ENCODE measurements around the gene ALMS1.
"Not testable (repeated sequence)": the region's sequence is repeated elsewhere in the genome, so short reads cannot be mapped to it uniquely, and the experiment has no call there.

Gene ALMS1

GRCh38 chr2:73385504-73386341 lies at the start of gene ALMS1:
TSS of gene ALMS1 (plus strand) at chr2:73385836. CDS start at chr2:73385869, 33 bp downstream.
- Histone ChIP-seq H3K36me3 (ENCODE audit: control insufficient read depth, low read depth, low read length) (no peaks in the 10 kb centered on the region), H3K9ac (ENCODE audit: low read length) (peak within 1 kb of the TSS; percentile 91), H3K27ac (ENCODE audit: low read length) (peak within 1 kb of the TSS; percentile 83), H3K27me3 (ENCODE audit: control insufficient read depth, insufficient read depth, low read length) (peaks cover 29% of the 10 kb centered on the region), H3K4me1 (ENCODE audit: control insufficient read depth, low read depth, low read length) (peaks cover 6% of the 10 kb centered on the region), H3K4me3 (ENCODE audit: low read length) (peak within 1 kb of the TSS; percentile 91), H3K9me3 (ENCODE audit: control insufficient read depth, low read depth, low read length) (no peaks in the 10 kb centered on the region)

- Histone ChIP-seq H3K9me3 (ENCODE audit: control insufficient read depth, low read depth, low read length) (no peaks in the 10 kb centered on the region), H3K4me3 (ENCODE audit: low read length) (no peak overlapping the region), H3K27me3 (ENCODE audit: control insufficient read depth, insufficient read depth, low read length) (no peaks in the 10 kb centered on the region), H3K9ac (ENCODE audit: low read length) (no peak overlapping the region), H3K36me3 (ENCODE audit: control insufficient read depth, low read depth, low read length) (no peaks in the 10 kb centered on the region), H3K4me1 (ENCODE audit: control insufficient read depth, low read depth, low read length) (no peaks in the 10 kb centered on the region), H3K27ac (ENCODE audit: low read length) (no peak overlapping the region)
Observed at GRCh38 chr2:73337828-73338227, 47.8 kb upstream of the ALMS1 start.

GRCh38 chr2:73339201-73339600 lies 46.4 kb upstream of the ALMS1 start:
- no peaks in the 10 kb centered on the region for H3K36me3 ChIP-seq (ENCODE audit: control insufficient read depth, low read depth, low read length)
- H3K27ac ChIP-seq (ENCODE audit: low read length): no peak overlapping the region
- H3K4me1 ChIP-seq (ENCODE audit: control insufficient read depth, low read depth, low read length): no peaks in the 10 kb centered on the region
- no peak overlapping the region for H3K9ac ChIP-seq (ENCODE audit: low read length)
- H3K4me3 ChIP-seq (ENCODE audit: low read length): no peak overlapping the region
- H3K9me3 ChIP-seq (ENCODE audit: control insufficient read depth, low read depth, low read length): no peaks in the 10 kb centered on the region
- no peaks in the 10 kb centered on the region for H3K27me3 ChIP-seq (ENCODE audit: control insufficient read depth, insufficient read depth, low read length)

GRCh38 chr2:73341039-73341438 lies 44.6 kb upstream of the ALMS1 start:
- Histone ChIP-seq H3K4me1 (ENCODE audit: control insufficient read depth, low read depth, low read length) (no peaks in the 10 kb centered on the region), H3K9me3 (ENCODE audit: control insufficient read depth, low read depth, low read length) (no peaks in the 10 kb centered on the region), H3K4me3 (ENCODE audit: low read length) (no peak overlapping the region), H3K36me3 (ENCODE audit: control insufficient read depth, low read depth, low read length) (no peaks in the 10 kb centered on the region), H3K9ac (ENCODE audit: low read length) (no peak overlapping the region), H3K27me3 (ENCODE audit: control insufficient read depth, insufficient read depth, low read length) (no peaks in the 10 kb centered on the region), H3K27ac (ENCODE audit: low read length) (no peak overlapping the region)

- Histone ChIP-seq H3K9ac (ENCODE audit: low read length) (no peak overlapping the region), H3K27ac (ENCODE audit: low read length) (no peak overlapping the region), H3K4me3 (ENCODE audit: low read length) (no peak overlapping the region), H3K36me3 (ENCODE audit: control insufficient read depth, low read depth, low read length) (no peaks in the 10 kb centered on the region), H3K4me1 (ENCODE audit: control insufficient read depth, low read depth, low read length) (no peaks in the 10 kb centered on the region), H3K9me3 (ENCODE audit: control insufficient read depth, low read depth, low read length) (no peaks in the 10 kb centered on the region), H3K27me3 (ENCODE audit: control insufficient read depth, insufficient read depth, low read length) (peaks cover 5% of the 10 kb centered on the region)
Observed at GRCh38 chr2:73343992-73344391, 41.6 kb upstream of the ALMS1 start.

GRCh38 chr2:73344747-73345146 lies 40.9 kb upstream of the ALMS1 start:
- H3K4me1 ChIP-seq (ENCODE audit: control insufficient read depth, low read depth, low read length); H3K36me3 ChIP-seq (ENCODE audit: control insufficient read depth, low read depth, low read length); H3K9me3 ChIP-seq (ENCODE audit: control insufficient read depth, low read depth, low read length); H3K9ac ChIP-seq (ENCODE audit: low read length); H3K27ac ChIP-seq (ENCODE audit: low read length); H3K4me3 ChIP-seq (ENCODE audit: low read length); H3K27me3 ChIP-seq (ENCODE audit: control insufficient read depth, insufficient read depth, low read length): not testable (repeated sequence)

GRCh38 chr2:73350035-73350691 lies 35.5 kb upstream of the ALMS1 start:
- H3K9ac ChIP-seq (ENCODE audit: low read length): no peak overlapping the region
- no peak overlapping the region for H3K4me3 ChIP-seq (ENCODE audit: low read length)
- H3K9me3 ChIP-seq (ENCODE audit: control insufficient read depth, low read depth, low read length): no peaks in the 10 kb centered on the region
- no peak overlapping the region for H3K27ac ChIP-seq (ENCODE audit: low read length)
- no peaks in the 10 kb centered on the region for H3K36me3 ChIP-seq (ENCODE audit: control insufficient read depth, low read depth, low read length)
- peaks cover 5% of the 10 kb centered on the region for H3K27me3 ChIP-seq (ENCODE audit: control insufficient read depth, insufficient read depth, low read length)
- H3K4me1 ChIP-seq (ENCODE audit: control insufficient read depth, low read depth, low read length): no peaks in the 10 kb centered on the region

- H3K27ac ChIP-seq (ENCODE audit: low read length): no peak overlapping the region
- H3K27me3 ChIP-seq (ENCODE audit: control insufficient read depth, insufficient read depth, low read length): no peaks in the 10 kb centered on the region
Observed at GRCh38 chr2:73356097-73356496, 29.5 kb upstream of the ALMS1 start.

GRCh38 chr2:73359915-73360697 lies 25.5 kb upstream of the ALMS1 start:
- H3K4me3 ChIP-seq (ENCODE audit: low read length): no peak overlapping the region
- no peaks in the 10 kb centered on the region for H3K4me1 ChIP-seq (ENCODE audit: control insufficient read depth, low read depth, low read length)
- H3K9ac ChIP-seq (ENCODE audit: low read length): no peak overlapping the region
- no peaks in the 10 kb centered on the region for H3K27me3 ChIP-seq (ENCODE audit: control insufficient read depth, insufficient read depth, low read length)
- H3K9me3 ChIP-seq (ENCODE audit: control insufficient read depth, low read depth, low read length): no peaks in the 10 kb centered on the region
- no peak overlapping the region for H3K27ac ChIP-seq (ENCODE audit: low read length)
- H3K36me3 ChIP-seq (ENCODE audit: control insufficient read depth, low read depth, low read length): no peaks in the 10 kb centered on the region

More at GRCh38 chr2:73356097-73356496, 29.5 kb upstream of the ALMS1 start:
- Histone ChIP-seq H3K4me1 (ENCODE audit: control insufficient read depth, low read depth, low read length) (no peaks in the 10 kb centered on the region), H3K36me3 (ENCODE audit: control insufficient read depth, low read depth, low read length) (no peaks in the 10 kb centered on the region), H3K9ac (ENCODE audit: low read length) (no peak overlapping the region), H3K4me3 (ENCODE audit: low read length) (no peak overlapping the region), H3K9me3 (ENCODE audit: control insufficient read depth, low read depth, low read length) (no peaks in the 10 kb centered on the region)

- no peaks in the 10 kb centered on the region for H3K36me3 ChIP-seq (ENCODE audit: control insufficient read depth, low read depth, low read length)
- H3K4me3 ChIP-seq (ENCODE audit: low read length): no peak overlapping the region
- H3K27ac ChIP-seq (ENCODE audit: low read length): no peak overlapping the region
- H3K9ac ChIP-seq (ENCODE audit: low read length): no peak overlapping the region
- H3K9me3 ChIP-seq (ENCODE audit: control insufficient read depth, low read depth, low read length): no peaks in the 10 kb centered on the region
- no peaks in the 10 kb centered on the region for H3K27me3 ChIP-seq (ENCODE audit: control insufficient read depth, insufficient read depth, low read length)
- no peaks in the 10 kb centered on the region for H3K4me1 ChIP-seq (ENCODE audit: control insufficient read depth, low read depth, low read length)
Observed at GRCh38 chr2:73366060-73366459, 19.6 kb upstream of the ALMS1 start.

GRCh38 chr2:73368781-73369180 lies 16.9 kb upstream of the ALMS1 start:
- Histone ChIP-seq H3K9me3 (ENCODE audit: control insufficient read depth, low read depth, low read length) (no peaks in the 10 kb centered on the region), H3K4me1 (ENCODE audit: control insufficient read depth, low read depth, low read length) (no peaks in the 10 kb centered on the region), H3K9ac (ENCODE audit: low read length) (no peak overlapping the region), H3K4me3 (ENCODE audit: low read length) (no peak overlapping the region), H3K36me3 (ENCODE audit: control insufficient read depth, low read depth, low read length) (no peaks in the 10 kb centered on the region), H3K27me3 (ENCODE audit: control insufficient read depth, insufficient read depth, low read length) (no peaks in the 10 kb centered on the region), H3K27ac (ENCODE audit: low read length) (no peak overlapping the region)

All from iPS-18a (cell line).